GM21381 (cell line): ENCODE data around the gene EPHA5.

ENCODE experiments used
- ATAC-seq: cut with Tn5 transposase; IDR thresholded peaks from one replicate; pipeline ENCODE4 v1.9.1; 2021; ENCODE audit warnings: mild to moderate bottlenecking, moderate library complexity; ENCODE audit not compliant: unreplicated experiment

The EPHA5 gene

GRCh38 chr4:65508168-65508567 is 162.1 kb downstream of the EPHA5 start:
- no peak for ATAC-seq

- no peak for ATAC-seq
These were observed 168.1 kb downstream of the EPHA5 start for GRCh38 chr4:65502131-65502701.

GRCh38 chr4:65498606-65499005 is 171.7 kb downstream of the EPHA5 start:
- ATAC-seq: no peak

- no peak for ATAC-seq
These were observed 174.8 kb downstream of the EPHA5 start for GRCh38 chr4:65495439-65495838.

GRCh38 chr4:65482410-65482809 is 187.9 kb downstream of the EPHA5 start:
- no peak for ATAC-seq

- no peak for ATAC-seq
These were observed 197.8 kb downstream of the EPHA5 start for GRCh38 chr4:65472531-65472930.

- ATAC-seq: no peak
These were observed 203.1 kb downstream of the EPHA5 start for GRCh38 chr4:65467068-65467680.

- ATAC-seq: no peak
These were observed 208.5 kb downstream of the EPHA5 start for GRCh38 chr4:65461781-65462180.

- no peak for ATAC-seq
These were observed 213.3 kb downstream of the EPHA5 start for GRCh38 chr4:65457011-65457410.

- no peak for ATAC-seq
These were observed 213.7 kb downstream of the EPHA5 start for GRCh38 chr4:65456579-65456978.

- ATAC-seq: no peak
These were observed 216.9 kb downstream of the EPHA5 start for GRCh38 chr4:65453398-65453797.

- ATAC-seq: no peak
These were observed 219.4 kb downstream of the EPHA5 start for GRCh38 chr4:65450899-65451298.

GRCh38 chr4:65437102-65437501 is 233.2 kb downstream of the EPHA5 start:
- no peak for ATAC-seq

- no peak for ATAC-seq
These were observed 248.2 kb downstream of the EPHA5 start for GRCh38 chr4:65422109-65422508.

GRCh38 chr4:65420036-65420435 is 250.3 kb downstream of the EPHA5 start:
- no peak for ATAC-seq

- no peak for ATAC-seq
These were observed 253.4 kb downstream of the EPHA5 start for GRCh38 chr4:65416891-65417290.

GRCh38 chr4:65407483-65407882 is 262.8 kb downstream of the EPHA5 start:
- ATAC-seq: no peak

- ATAC-seq: no peak
These were observed 269.2 kb downstream of the EPHA5 start for GRCh38 chr4:65401083-65401482.

GRCh38 chr4:65399084-65399483 is 271.2 kb downstream of the EPHA5 start:
- ATAC-seq: no peak

GRCh38 chr4:65393078-65393477 is 277.2 kb downstream of the EPHA5 start:
- ATAC-seq: no peak

- ATAC-seq: no peak
These were observed 277.8 kb downstream of the EPHA5 start for GRCh38 chr4:65392488-65392887.

- ATAC-seq: no peak
These were observed 278.5 kb downstream of the EPHA5 start for GRCh38 chr4:65391814-65392213.

GRCh38 chr4:65391382-65391781 is 278.9 kb downstream of the EPHA5 start:
- ATAC-seq: no peak
